Uterus (tissue), 2 donors: Measurements from ENCODE around the gene HSCB.

Experiments used
- CTCF ChIP-seq, 4 experiments: fragments of 200-600 bp in 2 of 4; fragments of 450-650 bp in 2 of 4; sonication (generic) in 2 of 4; IDR thresholded peaks; one replicate each; pipeline ENCODE4 v1.5.1; 2016 to 2019; ENCODE audit warnings: antibody characterized with exemption in 4 of 4, mild to moderate bottlenecking in 2 of 4, moderate library complexity in 1 of 4
- POLR2A ChIP-seq, 2 donors: fragments of 450-650 bp; IDR thresholded peaks; one replicate each; pipeline ENCODE4 v1.6.1; 2016; ENCODE audit warnings: antibody characterized with exemption in 2 of 2, mild to moderate bottlenecking in 1 of 2, moderate library complexity in 1 of 2

GRCh38 chr22:28766628-28767027, 24.8 kb downstream of the HSCB start:
- TF ChIP-seq POLR2A (IDR thresholded peaks at IDR 0.05) (no peak), CTCF (IDR thresholded peaks at IDR 0.05) (no peak)
